HL-60 (cell line): ENCODE measurements around the gene SVOP.

ENCODE experiments used
- CTCF ChIP-seq: IDR thresholded peaks from one replicate; pipeline ENCODE4 v1.5.1; 2011; ENCODE audit warnings: low read length, control low read depth, inconsistent platforms; ENCODE audit not compliant: insufficient read depth
- GABPA ChIP-seq: IDR thresholded peaks from 2 replicates; pipeline ENCODE4 v1.6.1; 2012; ENCODE audit warnings: low read depth
- POLR2AphosphoS5 ChIP-seq: IDR thresholded peaks from 2 replicates; pipeline ENCODE4 v1.6.1; 2012; ENCODE audit warnings: low read depth
- TF ChIP-seq, protein P1 (sequence below): IDR thresholded peaks from 2 replicates; pipeline ENCODE4 v1.6.1; 2012; ENCODE audit warnings: low read depth; ENCODE audit not compliant: insufficient replicate concordance

DNA sequence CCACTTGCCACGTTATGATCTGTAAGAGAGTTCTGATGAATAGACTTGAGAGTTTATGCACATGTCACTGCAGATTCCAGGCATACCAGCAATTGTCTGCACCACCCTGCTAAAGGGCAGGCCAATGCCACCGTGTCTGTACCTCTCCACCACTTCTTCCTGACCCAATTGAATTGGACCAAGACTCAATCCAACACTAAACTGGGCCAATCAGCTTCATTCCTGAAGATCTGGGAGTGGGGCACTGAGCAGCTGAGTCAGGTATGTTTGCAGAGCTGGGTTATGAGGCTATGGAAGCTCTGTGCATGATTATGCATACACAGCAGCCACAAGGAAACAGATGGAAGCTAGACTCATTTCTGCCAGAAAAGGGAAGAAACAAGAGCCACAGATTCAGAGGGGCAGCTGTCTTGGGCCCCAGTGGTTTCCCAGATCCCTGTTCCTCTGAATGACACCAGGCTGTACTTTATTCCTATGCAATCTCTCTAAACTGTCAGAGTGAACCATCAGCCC lies 113.0 kb downstream of the SVOP start:
- TF ChIP-seq CTCF (no peak), GABPA (no peak), POLR2AphosphoS5 (peak; percentile 59; the same call in 1 of the 2 replicates)
- TF ChIP-seq, protein P1, sequence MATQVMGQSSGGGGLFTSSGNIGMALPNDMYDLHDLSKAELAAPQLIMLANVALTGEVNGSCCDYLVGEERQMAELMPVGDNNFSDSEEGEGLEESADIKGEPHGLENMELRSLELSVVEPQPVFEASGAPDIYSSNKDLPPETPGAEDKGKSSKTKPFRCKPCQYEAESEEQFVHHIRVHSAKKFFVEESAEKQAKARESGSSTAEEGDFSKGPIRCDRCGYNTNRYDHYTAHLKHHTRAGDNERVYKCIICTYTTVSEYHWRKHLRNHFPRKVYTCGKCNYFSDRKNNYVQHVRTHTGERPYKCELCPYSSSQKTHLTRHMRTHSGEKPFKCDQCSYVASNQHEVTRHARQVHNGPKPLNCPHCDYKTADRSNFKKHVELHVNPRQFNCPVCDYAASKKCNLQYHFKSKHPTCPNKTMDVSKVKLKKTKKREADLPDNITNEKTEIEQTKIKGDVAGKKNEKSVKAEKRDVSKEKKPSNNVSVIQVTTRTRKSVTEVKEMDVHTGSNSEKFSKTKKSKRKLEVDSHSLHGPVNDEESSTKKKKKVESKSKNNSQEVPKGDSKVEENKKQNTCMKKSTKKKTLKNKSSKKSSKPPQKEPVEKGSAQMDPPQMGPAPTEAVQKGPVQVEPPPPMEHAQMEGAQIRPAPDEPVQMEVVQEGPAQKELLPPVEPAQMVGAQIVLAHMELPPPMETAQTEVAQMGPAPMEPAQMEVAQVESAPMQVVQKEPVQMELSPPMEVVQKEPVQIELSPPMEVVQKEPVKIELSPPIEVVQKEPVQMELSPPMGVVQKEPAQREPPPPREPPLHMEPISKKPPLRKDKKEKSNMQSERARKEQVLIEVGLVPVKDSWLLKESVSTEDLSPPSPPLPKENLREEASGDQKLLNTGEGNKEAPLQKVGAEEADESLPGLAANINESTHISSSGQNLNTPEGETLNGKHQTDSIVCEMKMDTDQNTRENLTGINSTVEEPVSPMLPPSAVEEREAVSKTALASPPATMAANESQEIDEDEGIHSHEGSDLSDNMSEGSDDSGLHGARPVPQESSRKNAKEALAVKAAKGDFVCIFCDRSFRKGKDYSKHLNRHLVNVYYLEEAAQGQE = no peak
